Endothelial cell (in vitro differentiated cells): ENCODE results near the gene B9D1. TPM values are rescaled to one million over a fixed set of nuclear protein-coding genes. Genes with fewer than 3 reads are reported as not detected.
A peak's percentile ranks its signal among the peaks of the same experiment; 100 is the strongest.

ENCODE experiments used
- DNase-seq: peaks from one replicate; pipeline ENCODE4 v3.0.0; 2021; ENCODE audit warnings: low spot score
- H3K27ac Mint-ChIP-seq: one replicate; pipeline ENCODE4 v1.8.0; 2021; ENCODE audit warnings: mixed read lengths, inconsistent platforms; ENCODE audit not compliant: unreplicated experiment
- H3K27me3 Mint-ChIP-seq: one replicate; pipeline ENCODE4 v1.8.0; 2021; ENCODE audit warnings: mild to moderate bottlenecking, moderate library complexity, mixed read lengths, inconsistent platforms; ENCODE audit not compliant: unreplicated experiment
- H3K36me3 Mint-ChIP-seq: one replicate; pipeline ENCODE4 v1.8.0; 2021; ENCODE audit warnings: mild to moderate bottlenecking, low read depth, mixed read lengths, inconsistent platforms; ENCODE audit not compliant: unreplicated experiment
- H3K4me1 Mint-ChIP-seq: one replicate; pipeline ENCODE4 v1.8.0; 2021; ENCODE audit warnings: mild to moderate bottlenecking, mixed read lengths, inconsistent platforms; ENCODE audit not compliant: unreplicated experiment
- H3K4me3 Mint-ChIP-seq: one replicate; pipeline ENCODE4 v1.8.0; 2021; ENCODE audit warnings: mild to moderate bottlenecking, mixed read lengths, inconsistent platforms; ENCODE audit not compliant: unreplicated experiment
- H3K9me3 Mint-ChIP-seq: one replicate; pipeline ENCODE4 v1.8.0; 2021; ENCODE audit warnings: mixed read lengths, inconsistent platforms; ENCODE audit not compliant: unreplicated experiment
- total RNA-seq: library from RNA; stranded (reverse); fragmentation: NEBNext Ultra II Directional; extraction: Animal tissue kit (Norgen Biotek cat#: 25700); gene quantifications from one replicate; pipeline ENCODE4 v1.2.1, GENCODE V29; 2021; ENCODE audit not compliant: unreplicated experiment
- TF ChIP-seq, protein P1 (sequence below): fragments of 200-600 bp; sonication (generic); IDR thresholded peaks from one replicate; pipeline ENCODE4 v1.5.0; 2021; ENCODE audit warnings: antibody characterized with exemption; ENCODE audit not compliant: unreplicated experiment

B9D1 gene
- total RNA-seq, 1 donor from 2014 or later = 6.2 TPM

DNA sequence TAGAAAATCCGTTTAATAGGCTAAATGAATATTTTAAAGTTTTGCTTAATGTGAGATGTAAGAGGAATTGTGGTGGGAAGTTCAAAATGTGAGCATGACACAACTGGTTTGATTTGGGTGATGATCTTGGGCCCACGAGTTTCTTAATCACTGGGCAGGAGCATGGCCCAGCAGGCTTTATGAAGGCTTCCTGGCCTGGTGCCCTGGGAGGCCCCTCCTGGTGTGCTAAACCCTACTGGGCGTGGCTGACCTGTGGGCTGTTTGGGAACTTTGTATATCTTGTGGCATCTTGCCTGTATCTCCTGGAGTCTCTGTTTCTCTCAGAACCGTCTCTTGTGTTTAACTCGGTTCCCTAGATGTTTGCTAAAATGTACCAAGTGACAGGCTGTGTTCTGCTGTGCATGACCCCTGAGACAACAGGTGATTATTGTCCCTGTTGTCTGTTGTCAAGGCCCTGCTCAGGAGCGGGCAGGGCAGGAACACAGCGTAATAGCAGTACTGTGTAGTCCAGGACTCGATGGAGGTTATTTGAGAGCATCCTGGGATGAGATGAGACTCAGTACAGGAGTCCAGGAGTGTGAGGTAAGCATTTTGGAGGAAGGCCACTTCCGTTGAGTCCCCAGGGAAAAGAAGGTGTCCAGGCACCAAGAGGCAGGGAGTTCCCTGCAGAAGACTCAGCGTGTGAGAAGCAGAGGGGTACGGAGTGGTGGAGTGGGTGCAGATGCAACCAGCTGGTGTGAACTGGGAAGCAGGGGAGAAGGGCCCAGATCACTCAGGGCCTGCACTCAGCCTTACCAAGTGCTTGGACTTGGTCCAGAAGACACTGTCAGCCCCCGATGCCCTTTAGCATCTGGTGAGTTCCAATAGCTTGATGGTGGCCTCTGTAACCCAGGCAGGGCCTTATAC is 48.5 kb downstream of the B9D1 start:
- peaks cover 6% of the 10 kb centered on the region for H3K27me3 Mint-ChIP-seq
- H3K36me3 Mint-ChIP-seq = peaks cover 41% of the 10 kb centered on the region
- peaks cover 40% of the 10 kb centered on the region for H3K4me1 Mint-ChIP-seq
- H3K9me3 Mint-ChIP-seq = no peaks in the 10 kb centered on the region
- H3K4me3 Mint-ChIP-seq = peak overlapping the region; percentile 47
- no peak for DNase-seq
- TF ChIP-seq, protein P1, sequence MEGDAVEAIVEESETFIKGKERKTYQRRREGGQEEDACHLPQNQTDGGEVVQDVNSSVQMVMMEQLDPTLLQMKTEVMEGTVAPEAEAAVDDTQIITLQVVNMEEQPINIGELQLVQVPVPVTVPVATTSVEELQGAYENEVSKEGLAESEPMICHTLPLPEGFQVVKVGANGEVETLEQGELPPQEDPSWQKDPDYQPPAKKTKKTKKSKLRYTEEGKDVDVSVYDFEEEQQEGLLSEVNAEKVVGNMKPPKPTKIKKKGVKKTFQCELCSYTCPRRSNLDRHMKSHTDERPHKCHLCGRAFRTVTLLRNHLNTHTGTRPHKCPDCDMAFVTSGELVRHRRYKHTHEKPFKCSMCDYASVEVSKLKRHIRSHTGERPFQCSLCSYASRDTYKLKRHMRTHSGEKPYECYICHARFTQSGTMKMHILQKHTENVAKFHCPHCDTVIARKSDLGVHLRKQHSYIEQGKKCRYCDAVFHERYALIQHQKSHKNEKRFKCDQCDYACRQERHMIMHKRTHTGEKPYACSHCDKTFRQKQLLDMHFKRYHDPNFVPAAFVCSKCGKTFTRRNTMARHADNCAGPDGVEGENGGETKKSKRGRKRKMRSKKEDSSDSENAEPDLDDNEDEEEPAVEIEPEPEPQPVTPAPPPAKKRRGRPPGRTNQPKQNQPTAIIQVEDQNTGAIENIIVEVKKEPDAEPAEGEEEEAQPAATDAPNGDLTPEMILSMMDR = no peak
- peak overlapping the region; percentile 74 for H3K27ac Mint-ChIP-seq

DNA sequence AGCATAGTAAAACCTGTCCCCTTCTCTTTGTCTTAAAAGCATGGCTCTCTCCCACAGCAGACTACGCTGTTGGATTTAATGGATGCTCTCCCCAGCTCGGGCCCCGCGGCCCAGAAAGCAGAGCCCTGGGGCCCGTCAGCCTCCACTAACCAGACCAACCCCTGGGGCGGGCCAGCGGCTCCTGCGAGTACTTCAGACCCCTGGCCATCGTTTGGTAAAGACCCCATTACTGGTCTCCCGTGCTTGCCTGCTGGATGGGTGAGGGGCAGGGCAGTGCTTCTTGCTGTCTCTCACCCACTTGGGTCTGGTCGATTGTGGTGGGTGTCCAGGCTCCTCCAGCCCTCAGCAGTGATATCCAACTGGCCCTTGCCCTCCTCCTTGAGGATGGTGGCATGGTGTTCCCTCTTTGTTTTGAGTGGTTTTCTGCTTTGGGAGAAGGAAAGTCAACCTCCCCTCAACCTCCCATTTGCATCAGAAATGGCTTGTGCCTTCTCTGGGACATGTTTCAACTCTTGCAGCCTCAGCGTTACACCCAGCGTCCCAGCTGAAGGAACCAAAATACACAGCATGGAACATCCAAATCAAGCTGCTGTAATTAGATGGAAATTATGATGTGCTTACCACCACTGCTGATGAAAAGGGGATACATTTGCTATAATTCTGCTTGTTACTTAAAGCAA is 49.3 kb downstream of the B9D1 start:
- Mint-ChIP-seq H3K9me3 (no peaks in the 10 kb centered on the region), H3K27me3 (peaks cover 6% of the 10 kb centered on the region), H3K27ac (no peak overlapping the region), H3K4me3 (peak overlapping the region; percentile 47), H3K36me3 (peaks cover 41% of the 10 kb centered on the region), H3K4me1 (peaks cover 40% of the 10 kb centered on the region)
- TF ChIP-seq, protein P1 = no peak
- DNase-seq = no peak

DNA sequence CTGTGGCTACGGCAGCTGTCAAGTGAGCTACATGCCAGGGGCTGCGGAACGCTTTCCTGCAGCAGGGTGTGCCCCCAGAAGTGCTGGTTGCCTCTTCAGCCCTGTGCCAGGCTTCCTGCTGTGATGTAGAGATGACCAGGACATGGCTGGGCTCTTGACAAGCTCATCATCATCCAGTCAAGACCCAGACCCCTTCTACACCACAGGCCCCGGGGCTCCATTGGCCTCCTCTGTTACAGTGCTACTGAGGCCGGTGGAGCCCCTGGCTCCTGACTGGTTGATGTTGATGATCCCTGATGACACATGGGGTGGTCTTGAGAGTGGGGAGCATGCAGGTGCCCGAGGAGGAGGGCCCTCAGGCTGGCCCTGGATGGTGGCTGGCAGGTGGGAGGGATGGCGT is 50.1 kb downstream of the B9D1 start:
- Mint-ChIP-seq H3K4me1 (peaks cover 32% of the 10 kb centered on the region), H3K9me3 (no peaks in the 10 kb centered on the region), H3K27ac (peak overlapping the region; percentile 88), H3K36me3 (peaks cover 35% of the 10 kb centered on the region), H3K4me3 (no peak overlapping the region), H3K27me3 (peaks cover 4% of the 10 kb centered on the region)
- DNase-seq = no peak
- TF ChIP-seq, protein P1 = no peak

DNA sequence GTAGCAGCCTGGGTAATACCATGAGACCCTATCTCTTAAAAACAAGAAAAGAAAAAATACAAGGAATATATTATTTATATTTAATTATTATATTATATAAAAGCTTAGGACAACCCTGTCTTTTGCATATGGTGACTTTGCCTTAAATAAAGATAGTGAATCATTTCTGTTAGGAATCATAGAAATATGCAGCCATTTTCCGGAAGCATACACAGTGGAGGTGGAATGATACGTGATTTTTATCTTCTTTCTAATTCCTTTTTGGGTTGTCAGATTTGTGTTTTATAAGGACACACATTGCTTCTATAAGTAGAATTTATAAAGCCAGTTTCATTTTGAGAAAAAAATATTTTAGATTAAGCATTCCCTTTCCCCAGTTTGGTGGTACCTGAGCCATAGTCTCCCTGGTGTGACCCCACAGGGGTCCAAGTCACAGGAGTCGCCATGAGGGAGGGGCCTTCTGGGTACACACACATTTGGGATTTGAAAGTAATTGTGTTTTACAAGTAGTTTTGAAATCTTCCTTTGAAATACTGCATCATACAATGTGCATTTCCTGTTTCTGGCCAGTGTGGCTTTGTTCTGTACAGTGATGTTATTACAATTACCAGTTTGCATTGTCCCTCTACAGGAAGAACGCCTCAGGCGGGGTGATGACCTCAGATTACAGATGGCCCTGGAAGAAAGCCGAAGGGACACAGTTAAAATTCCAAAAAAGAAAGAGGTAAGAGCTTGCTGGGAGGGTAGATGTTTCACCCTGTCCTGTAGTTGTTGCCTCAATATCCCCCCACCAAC is 50.9 kb downstream of the B9D1 start:
- Mint-ChIP-seq H3K27me3 (peaks cover 3% of the 10 kb centered on the region), H3K4me1 (peaks cover 28% of the 10 kb centered on the region), H3K4me3 (peak overlapping the region; percentile 69), H3K9me3 (no peaks in the 10 kb centered on the region), H3K27ac (peak overlapping the region; percentile 88), H3K36me3 (peaks cover 35% of the 10 kb centered on the region)
- TF ChIP-seq, protein P1 = no peak
- DNase-seq = no peak
